Measurements from ENCODE around the gene DPEP2NB.
"Not testable (repeated sequence)": the region's sequence is repeated elsewhere in the genome, so short reads cannot be mapped to it uniquely, and the experiment has no call there.

DPEP2NB gene

DNA sequence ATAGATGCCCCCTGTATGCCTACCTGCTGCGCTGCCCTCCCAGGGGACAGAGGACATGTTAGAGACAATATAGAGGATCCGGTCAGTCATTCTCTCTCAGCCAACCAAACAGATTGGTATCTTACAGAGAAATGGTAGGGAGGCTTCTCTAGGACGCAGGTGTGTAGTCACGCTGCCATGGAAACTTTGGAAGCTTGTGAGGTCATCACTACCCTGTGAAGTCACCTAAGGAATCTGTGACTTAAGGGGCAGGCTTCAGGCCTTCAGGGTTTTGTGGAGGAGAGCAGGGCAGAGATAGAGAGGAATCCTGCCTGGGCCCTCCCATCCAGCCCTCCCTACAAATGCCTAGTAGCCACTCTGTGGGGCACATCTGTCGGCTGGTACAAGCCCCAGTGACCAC lies at the start of gene DPEP2NB:
Gene DPEP2NB, minus strand, starts transcription at position 231 of the 400 bp plus-strand sequence. Its CDS starts 141 bp downstream, at position 90.
- no peak for DNase-seq (ENCODE audit: low read depth)

DNA sequence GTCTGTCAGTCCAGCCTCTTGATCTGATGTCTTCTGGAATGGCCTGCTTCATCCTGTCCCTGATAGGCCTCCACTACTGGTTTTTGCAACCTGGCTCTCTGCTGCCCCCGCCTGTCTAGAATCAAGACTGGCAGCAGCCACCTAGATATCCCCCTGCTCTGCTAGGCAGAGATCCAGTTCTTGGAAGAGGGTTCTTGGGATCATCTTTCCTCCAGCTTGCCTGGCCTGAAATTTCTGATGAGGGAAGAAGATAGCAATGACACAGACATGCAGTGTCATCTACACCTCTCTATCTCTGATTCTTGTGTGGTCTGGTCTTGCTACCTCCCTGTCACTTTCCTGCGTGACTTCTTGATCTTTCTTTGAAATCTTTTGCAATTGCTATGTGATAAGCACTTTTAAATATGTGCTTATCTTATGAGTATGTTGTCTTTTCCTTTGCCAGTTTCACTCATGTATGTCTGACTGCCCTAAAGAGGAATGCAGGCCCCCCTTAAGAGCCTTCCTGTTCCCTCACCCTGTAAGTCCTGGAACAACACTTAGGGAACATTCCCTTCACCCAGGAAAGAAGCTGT lies 49.2 kb upstream of the DPEP2NB start:
- DNase-seq (ENCODE audit: low read depth) = peak; percentile 55

DNA sequence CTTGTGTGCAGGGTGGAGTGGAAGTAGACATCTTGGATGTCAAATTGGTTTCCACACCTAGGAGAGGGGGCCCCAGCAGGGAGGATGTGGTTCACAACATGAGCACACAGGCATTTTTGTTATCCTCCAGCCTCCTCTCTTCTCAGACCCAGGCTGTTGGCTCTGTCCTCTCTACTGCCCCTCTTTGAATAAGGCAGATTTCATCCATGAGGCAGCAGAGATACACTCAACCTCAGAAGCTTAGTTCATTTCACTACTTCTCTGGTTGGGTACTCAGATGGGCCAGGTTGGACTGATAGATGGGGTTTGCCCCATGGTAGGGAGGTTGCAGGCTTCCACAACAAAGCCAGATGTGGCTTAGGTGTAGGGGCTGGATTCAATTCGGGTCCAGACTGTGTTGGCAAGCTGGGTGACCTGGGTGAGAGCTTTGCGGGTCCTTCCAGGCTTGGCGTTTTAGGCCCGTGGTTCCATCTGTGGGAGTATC lies 47.2 kb upstream of the DPEP2NB start:
- DNase-seq (ENCODE audit: low read depth) = no peak

DNA sequence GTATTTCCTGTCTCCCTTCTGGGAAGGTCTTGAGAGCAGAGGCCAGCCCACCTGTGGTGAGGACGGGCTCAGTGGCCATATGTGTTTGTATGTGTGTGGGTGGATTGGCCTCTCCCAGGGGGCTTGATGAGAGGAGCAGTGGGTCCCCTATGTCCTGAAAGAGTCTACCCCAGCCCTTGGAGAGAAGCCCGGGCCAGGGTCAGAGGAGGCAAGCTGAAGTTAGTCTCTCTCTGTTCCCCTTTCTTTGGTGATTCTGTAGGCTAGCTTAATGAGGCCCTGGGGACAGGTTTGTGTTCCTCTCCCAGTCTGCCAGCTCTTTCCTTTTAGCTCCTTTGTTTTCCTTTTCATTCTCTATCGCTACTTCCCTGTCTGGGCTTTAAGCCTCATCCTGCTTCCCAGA lies 45.7 kb upstream of the DPEP2NB start:
- no peak for DNase-seq (ENCODE audit: low read depth)

DNA sequence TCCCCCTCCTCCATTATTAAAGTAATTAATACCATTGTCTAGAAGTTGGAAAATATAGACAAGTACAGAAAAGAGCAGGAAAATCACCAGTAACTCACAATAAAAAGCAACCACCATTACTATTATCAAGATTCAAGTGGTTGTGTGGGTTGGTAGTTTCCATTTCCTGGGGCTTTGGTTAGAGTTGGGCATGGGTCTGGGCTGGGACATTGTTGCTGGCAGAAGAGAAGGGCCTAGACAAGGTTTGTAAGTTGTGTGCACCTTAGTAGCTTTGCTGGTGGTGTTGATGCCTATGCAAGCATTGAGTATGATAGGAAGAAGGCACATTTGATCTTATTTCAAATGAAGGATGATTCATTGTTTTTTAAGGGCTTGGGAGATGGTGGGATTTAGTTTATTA lies 44.1 kb upstream of the DPEP2NB start:
- DNase-seq (ENCODE audit: low read depth) = no peak

GRCh38 chr16:68055395-68055794 lies 39.7 kb upstream of the DPEP2NB start:
- no peak for DNase-seq (ENCODE audit: low read depth)

DNA sequence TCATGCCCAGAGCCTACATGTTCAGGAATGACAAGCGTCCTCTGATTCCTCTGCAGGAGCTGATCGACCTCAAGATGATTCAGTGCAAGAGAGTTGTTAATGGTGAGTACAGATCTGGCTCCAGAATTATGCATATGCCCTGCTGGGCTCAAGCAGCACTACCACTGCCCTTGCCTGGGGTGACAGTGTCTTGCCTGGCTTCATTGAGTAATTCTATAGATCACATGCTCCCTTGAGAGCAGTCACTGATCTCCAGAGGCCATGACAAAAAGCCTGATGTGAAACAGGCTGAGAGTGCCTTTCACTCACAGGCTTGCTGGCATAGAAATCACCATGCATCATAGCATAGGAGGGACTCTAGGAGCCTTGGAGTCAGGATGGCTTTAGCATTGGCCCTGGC lies 33.7 kb upstream of the DPEP2NB start:
- no peak for DNase-seq (ENCODE audit: low read depth)

- no peak for DNase-seq (ENCODE audit: low read depth)
These were observed 32.3 kb upstream of the DPEP2NB start for GRCh38 chr16:68047987-68048386.

DNA sequence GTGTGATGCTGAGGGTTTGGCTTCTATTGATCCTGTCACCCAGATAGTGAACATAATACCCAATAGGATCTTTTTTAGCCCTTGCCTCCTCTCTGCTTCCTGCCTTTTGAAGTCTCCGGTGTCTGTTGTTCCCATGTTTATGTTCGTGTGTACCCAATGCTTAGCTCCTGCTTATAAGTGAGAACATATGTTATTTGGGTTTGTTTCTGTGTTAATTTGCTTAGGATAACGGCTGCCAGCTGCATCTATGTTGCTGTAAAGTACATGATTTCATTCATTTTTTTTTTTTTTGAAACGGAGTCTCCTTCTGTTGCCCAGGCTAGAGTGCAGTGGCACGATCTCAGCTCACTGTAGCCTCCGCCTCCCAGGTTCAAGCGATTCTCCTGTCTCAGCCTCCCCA lies 30.4 kb upstream of the DPEP2NB start:
- no peak for DNase-seq (ENCODE audit: low read depth)

DNA sequence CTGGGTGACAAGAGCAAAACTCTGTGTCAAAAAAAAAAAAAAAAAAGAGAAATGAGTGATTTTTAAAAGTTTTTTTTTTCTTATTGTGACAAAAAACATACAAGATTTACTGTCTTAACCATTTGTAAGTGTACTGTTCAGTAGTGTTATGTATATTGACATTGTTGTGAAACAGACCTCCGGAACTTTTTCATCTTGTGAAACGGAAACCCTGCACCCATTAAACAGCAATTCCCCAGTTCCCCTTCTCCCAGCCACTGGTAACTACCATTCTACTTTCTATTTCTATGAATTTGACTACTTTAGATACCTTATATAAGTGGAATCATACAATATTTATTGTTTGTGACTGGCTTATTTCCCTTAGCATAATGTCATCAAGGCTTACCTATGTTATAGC lies 26.1 kb upstream of the DPEP2NB start:
- no peak for DNase-seq (ENCODE audit: low read depth)

GRCh38 chr16:68040506-68041288 lies 25.0 kb upstream of the DPEP2NB start:
- peak; percentile 83 for DNase-seq (ENCODE audit: low read depth)

DNA sequence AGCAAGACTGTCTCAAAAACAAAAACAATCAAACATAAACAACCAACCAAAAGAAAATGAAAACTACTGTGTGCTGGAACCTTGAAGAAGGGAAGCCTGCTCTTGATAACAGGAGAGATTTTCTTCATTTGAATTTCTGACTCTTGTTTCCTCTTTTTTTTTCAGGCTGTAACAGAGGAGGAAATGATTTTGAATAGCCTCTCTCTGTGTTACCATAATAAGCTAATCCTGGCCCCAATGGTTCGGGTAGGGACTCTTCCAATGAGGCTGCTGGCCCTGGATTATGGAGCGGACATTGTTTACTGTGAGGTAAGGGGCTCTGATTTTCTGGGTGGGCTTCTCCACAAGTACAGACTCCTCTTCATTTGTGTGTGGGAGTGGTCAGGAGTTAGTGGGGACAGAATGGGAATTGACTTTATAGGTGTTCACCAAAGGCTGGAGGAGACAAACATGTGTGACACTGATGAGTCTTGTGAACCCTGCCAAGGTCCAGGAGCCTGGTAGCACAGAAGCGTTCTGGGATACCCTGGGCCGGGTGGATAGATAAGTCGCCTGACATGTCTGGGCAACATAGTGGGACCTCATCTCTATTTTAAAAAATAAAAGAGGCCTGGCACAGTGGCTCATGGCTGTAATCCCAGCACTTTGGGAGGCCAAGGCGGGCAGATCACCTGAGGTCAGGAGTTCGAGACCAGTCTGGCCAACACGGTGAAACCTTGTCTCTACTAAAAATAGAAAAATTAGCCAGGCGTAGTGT lies 22.3 kb upstream of the DPEP2NB start:
- no peak for DNase-seq (ENCODE audit: low read depth)

DNA sequence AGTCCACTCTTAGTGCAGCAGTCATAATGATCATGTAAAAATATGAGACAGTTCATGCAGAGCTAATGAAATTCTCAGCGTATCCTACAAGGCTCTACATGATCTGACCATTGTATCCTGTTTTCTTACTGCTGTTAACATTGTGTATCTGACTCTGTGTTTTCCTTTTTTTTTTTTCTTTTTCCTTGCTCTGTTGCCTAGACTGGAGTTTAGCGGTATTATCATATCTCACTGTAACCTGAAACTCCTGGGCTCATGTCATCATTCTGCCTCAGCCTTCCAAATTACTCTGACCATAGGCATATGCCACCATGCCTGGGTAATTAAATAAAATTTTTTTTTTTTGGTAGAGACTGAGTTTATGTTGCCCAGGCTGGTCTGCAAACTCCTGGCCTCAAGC lies 19.5 kb upstream of the DPEP2NB start:
- DNase-seq (ENCODE audit: low read depth) = no peak

DNA sequence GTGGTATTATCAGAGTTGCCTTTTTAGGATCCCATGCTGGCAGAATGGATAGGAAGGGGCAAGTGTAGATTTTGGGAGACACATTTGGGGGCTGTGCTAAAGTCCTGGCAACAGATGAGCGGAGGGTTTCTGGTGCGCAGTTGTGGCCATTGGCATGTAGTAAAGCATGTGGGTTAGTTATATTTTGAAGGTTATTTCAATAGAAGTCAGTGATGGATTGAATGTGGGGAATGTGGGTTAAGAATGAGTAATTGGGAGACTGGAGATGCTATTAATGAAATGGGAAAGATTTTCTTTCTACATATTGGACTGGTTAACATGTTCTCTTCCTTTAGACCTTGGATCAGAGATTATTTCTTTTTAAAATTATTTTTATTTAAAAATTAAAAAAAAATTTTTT lies 17.4 kb upstream of the DPEP2NB start:
- DNase-seq (ENCODE audit: low read depth) = no peak

DNA sequence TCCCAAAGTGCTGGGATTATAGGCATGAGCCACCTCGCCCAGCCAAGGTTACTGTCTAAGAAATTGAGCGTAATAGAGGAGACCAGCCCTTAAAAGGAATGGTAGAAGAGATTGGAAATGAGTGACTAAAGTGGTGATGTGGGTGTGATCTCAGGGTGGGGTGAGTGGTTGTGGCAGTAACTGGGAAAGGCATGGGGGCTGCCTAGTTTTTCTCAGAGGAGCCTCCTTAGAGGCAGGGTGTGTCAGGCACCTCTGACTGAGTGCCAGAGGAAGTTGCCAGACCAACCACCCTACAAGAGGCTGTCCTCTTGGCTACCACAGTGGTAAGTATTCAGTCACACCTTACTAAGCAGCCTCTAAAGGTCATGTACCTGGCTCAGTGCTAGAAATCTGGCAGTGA lies 16.2 kb upstream of the DPEP2NB start:
- DNase-seq (ENCODE audit: low read depth) = no peak

DNA sequence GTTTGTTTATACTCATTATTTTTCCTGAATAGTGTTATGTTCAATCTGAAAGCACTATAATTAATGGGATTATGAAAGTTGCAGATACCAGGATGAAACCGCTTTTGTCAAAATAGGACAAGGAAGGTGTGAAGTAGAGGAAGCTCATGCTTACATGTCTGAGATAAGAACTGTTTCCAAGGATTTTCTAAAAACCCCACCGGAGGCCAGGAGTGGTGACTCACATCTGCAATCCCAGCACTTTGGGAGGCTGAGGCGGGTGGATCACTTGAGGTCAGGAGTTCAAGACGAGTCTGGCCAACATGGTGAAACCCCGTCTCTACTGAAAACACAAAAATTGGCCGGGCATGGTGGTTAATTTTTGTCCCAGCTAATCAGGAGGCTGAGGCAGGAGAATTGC lies 14.4 kb upstream of the DPEP2NB start:
- DNase-seq (ENCODE audit: low read depth) = not testable (repeated sequence)

GRCh38 chr16:68028996-68029395 lies 13.3 kb upstream of the DPEP2NB start:
- DNase-seq (ENCODE audit: low read depth) = no peak

- peak; percentile 93 for DNase-seq (ENCODE audit: low read depth)
These were observed 7.2 kb upstream of the DPEP2NB start, which contains the start of the genes DDX28 and DUS2 for GRCh38 chr16:68022728-68023537. DDX28 (minus strand) TSS chr16:68023232; CDS start chr16:68023202, 30 bp downstream. DUS2 (plus strand) TSS chr16:68023284; CDS start chr16:68038024, 14,740 bp downstream.

DNA sequence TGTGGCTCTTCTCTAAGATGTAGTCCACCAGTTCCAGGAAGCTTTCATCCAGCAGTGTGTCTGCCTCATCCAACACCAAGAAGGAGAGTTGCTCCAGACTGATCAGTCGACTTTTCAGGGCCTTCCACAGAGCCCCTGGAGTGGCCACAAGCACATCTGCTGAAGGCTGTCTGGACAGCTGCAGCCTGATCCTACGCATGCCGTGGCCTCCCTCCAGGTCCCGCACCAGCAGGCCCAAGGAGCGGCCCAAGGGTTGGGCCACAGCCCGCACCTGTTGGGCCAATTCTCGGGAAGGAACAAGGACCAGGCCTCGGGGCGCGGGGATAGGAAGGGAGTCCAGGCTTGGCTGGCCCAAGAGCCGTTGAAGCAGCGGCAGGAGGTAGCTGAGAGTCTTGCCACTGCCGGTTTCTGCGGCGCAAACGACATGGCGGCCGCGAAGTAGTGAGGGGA lies 6.6 kb upstream of the DPEP2NB start:
- no peak for DNase-seq (ENCODE audit: low read depth)

GRCh38 chr16:68021490-68021889 lies 5.8 kb upstream of the DPEP2NB start:
- DNase-seq (ENCODE audit: low read depth) = no peak

GRCh38 chr16:68019167-68019680 lies 3.5 kb upstream of the DPEP2NB start:
- DNase-seq (ENCODE audit: low read depth) = no peak

DNA sequence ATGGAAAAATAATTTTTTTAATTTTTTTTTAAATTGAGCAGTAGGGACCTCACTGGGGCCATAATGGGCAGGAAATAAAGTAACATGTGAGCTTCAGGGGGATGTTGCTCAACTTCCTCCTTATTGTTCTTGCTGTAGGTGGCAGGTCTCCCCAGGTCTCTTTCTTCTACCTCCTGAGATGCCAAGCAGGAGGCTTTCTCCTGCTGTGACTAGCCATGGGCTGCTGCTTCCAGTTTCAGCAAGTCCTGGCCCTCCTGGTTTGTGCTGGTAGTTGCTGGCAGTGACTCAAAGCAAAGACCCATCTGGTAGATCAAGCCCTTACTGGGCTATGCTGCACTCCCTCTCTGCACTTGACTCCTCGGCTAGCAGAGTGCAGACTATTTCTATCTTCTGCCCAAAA lies 2.3 kb downstream of the DPEP2NB start:
- no peak for DNase-seq (ENCODE audit: low read depth)
